ENCODE measurements around the gene ATG9A. TPM values are rescaled to one million over a fixed set of nuclear protein-coding genes. Genes with fewer than 3 reads are reported as not detected.
A peak's percentile ranks its signal among the peaks of the same experiment; 100 is the strongest.

ATG9A gene
- total and polyA plus RNA-seq, 9 of the 15 experiments (the other 6 are each of a cell fraction or from before 2014, with no cell fraction given) = 0.25 to 65.6 (median 23.4) TPM

GRCh38 chr2:219252900-219253752 lies 23.7 kb upstream of the ATG9A start, which contains the start of gene TUBA4B (continued):
- TF ChIP-seq NR0B1 (IDR thresholded peaks at IDR 0.05; ENCODE audit: partially characterized antibody) = no peak
- TF ChIP-seq ID3 (CRISPR knock-in tag; IDR thresholded peaks at IDR 0.05) = no peak
- no peak for TF ChIP-seq ID3 (tag; IDR thresholded peaks at IDR 0.05)
- TF ChIP-seq FOSL1 (tag; conservative IDR thresholded peaks at IDR 0.05) = peak; percentile 28; the same call in 1 of the 2 replicates
- TF ChIP-seq TAF1 (IDR thresholded peaks at IDR 0.05; ENCODE audit: control insufficient read depth, extremely low read depth, insufficient read depth, low read length, severe bottlenecking) = peak; percentile 13
- no peak for TF ChIP-seq CREB3 (tag; conservative IDR thresholded peaks at IDR 0.05; ENCODE audit: low read depth)
- TF ChIP-seq POU5F1 (IDR thresholded peaks at IDR 0.05; ENCODE audit: borderline replicate concordance, low read depth, low read length, partially characterized antibody) = no peak
- peak; percentile 58 to 72; a peak in 3 of 4 replicates for TF ChIP-seq MNT (conservative IDR thresholded peaks at IDR 0.05)
- TF ChIP-seq RBFOX2 (IDR thresholded peaks at IDR 0.05; ENCODE audit: low read depth, low read length) = no peak
- TF ChIP-seq CREB1 (IDR thresholded peaks at IDR 0.05) = no peak
- no peak for TF ChIP-seq CREB1 (CRISPR knock-in tag; IDR thresholded peaks at IDR 0.05)
- TF ChIP-seq MAFK (IDR thresholded peaks at IDR 0.05; ENCODE audit: low read length) = peak; percentile 28; the same call in 1 of the 2 replicates
- TF ChIP-seq RNF219 (CRISPR knock-in tag; IDR thresholded peaks at IDR 0.05) = no peak
- TF ChIP-seq ZNF76 (CRISPR knock-in tag; IDR thresholded peaks at IDR 0.05; ENCODE audit: borderline replicate concordance) = no peak
- no peak for TF ChIP-seq MLX (CRISPR knock-in tag; conservative IDR thresholded peaks at IDR 0.05)
- TF ChIP-seq ZNF146 (CRISPR knock-in tag; IDR thresholded peaks at IDR 0.05; ENCODE audit: unreplicated experiment) = no peak
- no peak for TF ChIP-seq NFIX (CRISPR knock-in tag; IDR thresholded peaks at IDR 0.05; ENCODE audit: low read depth)
- TF ChIP-seq SIN3A (IDR thresholded peaks at IDR 0.05; ENCODE audit: borderline replicate concordance in 2 of 2, control insufficient read depth in 1 of 2, low read depth in 2 of 2, low read length in 2 of 2) = peak in 1 of 2 experiments; percentile 50; a peak in 1 of 4 replicates
- no peak for TF ChIP-seq ZEB2 (IDR thresholded peaks at IDR 0.05)
